ENCODE results near the gene ARHGAP21.

ARHGAP21 gene

DNA sequence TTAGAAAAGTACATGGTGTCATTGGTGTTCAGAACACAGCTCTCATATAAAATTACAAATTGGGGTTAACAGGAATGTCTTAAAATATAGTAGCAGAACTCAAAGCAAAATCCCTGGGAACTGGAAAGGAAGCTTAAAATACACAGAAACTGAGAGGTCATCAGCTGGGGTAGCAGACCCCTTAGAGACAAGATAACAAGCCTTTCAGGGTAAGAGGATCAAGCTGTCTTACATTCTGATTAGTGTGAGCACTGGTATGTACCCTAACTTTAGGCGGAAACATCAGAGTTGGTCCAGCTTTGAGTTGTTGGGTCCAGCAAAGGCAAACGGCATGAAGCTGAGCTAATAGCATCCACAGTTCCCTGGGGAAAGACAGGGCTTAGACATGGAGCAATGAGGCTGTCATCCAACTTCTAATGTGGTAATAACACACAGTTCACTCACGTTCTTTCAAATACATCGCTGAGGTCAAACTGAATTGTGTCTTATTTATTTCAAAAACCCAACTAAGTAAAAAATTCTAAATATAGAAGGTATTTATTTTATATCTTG is 32.6 kb downstream of the ARHGAP21 start:
- H3K4me3 ChIP-seq (ENCODE audit: low read depth, low read length): no peak overlapping the region
- TF ChIP-seq, protein P1, sequence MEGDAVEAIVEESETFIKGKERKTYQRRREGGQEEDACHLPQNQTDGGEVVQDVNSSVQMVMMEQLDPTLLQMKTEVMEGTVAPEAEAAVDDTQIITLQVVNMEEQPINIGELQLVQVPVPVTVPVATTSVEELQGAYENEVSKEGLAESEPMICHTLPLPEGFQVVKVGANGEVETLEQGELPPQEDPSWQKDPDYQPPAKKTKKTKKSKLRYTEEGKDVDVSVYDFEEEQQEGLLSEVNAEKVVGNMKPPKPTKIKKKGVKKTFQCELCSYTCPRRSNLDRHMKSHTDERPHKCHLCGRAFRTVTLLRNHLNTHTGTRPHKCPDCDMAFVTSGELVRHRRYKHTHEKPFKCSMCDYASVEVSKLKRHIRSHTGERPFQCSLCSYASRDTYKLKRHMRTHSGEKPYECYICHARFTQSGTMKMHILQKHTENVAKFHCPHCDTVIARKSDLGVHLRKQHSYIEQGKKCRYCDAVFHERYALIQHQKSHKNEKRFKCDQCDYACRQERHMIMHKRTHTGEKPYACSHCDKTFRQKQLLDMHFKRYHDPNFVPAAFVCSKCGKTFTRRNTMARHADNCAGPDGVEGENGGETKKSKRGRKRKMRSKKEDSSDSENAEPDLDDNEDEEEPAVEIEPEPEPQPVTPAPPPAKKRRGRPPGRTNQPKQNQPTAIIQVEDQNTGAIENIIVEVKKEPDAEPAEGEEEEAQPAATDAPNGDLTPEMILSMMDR (IDR thresholded peaks at IDR 0.05; ENCODE audit: low read depth, low read length): no peak
- no peak for DNase-seq (ENCODE audit: low read depth, low spot score)
- in situ Hi-C loops (cut with HindIII; ENCODE audit: low sequenced_read_pairs): no loop called here

DNA sequence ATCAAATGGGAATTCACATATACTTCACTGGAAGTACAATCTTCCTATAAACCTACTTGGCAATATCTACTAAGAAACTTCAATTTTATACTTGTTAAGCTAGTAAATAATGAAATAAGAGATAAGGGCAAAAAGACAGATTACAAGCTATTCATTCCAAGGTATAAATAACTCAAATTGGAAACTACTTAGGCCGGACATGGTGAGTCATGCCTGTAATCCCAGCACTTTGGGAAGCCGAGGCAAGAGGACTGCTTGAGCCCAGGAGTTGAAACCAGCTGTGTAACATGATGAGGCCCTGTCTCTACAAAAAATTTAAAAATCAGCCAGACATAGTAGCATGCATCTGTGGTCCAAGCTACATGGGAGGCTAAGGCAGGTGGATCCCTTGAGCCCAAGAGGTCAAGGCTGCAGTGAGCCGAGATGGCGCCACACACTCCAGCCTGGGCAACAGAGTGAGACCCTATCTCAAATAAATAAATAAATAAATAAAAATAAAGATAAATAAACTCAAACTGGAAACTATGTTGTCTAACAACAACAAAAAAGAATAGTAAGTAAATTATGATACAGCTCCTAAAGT is 37.6 kb downstream of the ARHGAP21 start:
- in situ Hi-C loops (cut with HindIII; ENCODE audit: low sequenced_read_pairs): no loop called here
- peak; percentile 45 for DNase-seq (ENCODE audit: low read depth, low spot score)
- TF ChIP-seq, protein P1 (IDR thresholded peaks at IDR 0.05; ENCODE audit: low read depth, low read length): no peak
- H3K4me3 ChIP-seq (ENCODE audit: low read depth, low read length): no peak overlapping the region

DNA sequence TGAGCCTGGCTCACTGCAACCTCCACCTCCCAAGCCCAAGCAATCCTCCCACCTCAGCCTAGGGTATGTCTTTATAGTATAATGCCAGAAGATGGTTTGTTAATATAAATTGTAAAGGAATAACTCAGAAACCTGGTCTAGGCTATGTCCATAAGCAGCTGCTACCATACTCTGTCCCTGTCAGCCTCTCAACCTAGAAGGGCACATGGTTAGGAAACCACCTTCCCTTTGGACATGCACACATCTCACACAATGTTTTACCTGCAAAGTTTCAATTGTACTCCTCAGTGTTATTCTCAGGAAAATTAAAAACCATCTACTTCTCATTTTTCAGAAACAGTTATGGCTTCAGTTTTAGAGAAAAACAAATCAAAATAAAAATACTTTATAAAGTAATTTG is 40.1 kb downstream of the ARHGAP21 start:
- in situ Hi-C loops (cut with HindIII; ENCODE audit: low sequenced_read_pairs): no loop called here
- TF ChIP-seq, protein P1 (IDR thresholded peaks at IDR 0.05; ENCODE audit: low read depth, low read length): no peak
- no peak for DNase-seq (ENCODE audit: low read depth, low spot score)
- H3K4me3 ChIP-seq (ENCODE audit: low read depth, low read length): no peak overlapping the region

DNA sequence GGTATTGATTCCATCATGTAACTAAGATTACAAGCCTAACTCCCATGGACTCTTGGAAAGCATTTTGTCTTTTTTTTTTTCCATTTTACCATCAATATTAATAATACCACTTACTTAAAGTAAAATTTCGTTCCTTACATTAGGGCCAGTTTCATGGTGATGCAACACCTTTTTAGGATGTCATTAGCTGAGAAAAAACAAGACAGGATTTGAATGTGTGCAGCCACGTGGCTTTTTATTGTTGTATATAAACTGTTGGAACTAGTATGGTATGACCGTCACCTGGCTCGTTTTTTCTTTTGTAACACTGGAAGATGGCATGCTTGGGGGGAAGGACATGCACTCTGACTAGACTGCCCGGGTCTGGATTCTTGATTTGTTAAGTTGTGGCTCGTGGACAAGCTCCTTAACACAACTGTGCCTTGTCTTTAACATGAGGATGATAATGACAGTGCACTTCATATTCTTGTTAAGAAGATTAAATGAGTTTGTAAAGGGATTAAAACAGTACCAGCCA is 42.1 kb downstream of the ARHGAP21 start:
- no peak overlapping the region for H3K4me3 ChIP-seq (ENCODE audit: low read depth, low read length)
- TF ChIP-seq, protein P1 (IDR thresholded peaks at IDR 0.05; ENCODE audit: low read depth, low read length): no peak
- DNase-seq (ENCODE audit: low read depth, low spot score): no peak
- in situ Hi-C loops (cut with HindIII; ENCODE audit: low sequenced_read_pairs): no loop called here

DNA sequence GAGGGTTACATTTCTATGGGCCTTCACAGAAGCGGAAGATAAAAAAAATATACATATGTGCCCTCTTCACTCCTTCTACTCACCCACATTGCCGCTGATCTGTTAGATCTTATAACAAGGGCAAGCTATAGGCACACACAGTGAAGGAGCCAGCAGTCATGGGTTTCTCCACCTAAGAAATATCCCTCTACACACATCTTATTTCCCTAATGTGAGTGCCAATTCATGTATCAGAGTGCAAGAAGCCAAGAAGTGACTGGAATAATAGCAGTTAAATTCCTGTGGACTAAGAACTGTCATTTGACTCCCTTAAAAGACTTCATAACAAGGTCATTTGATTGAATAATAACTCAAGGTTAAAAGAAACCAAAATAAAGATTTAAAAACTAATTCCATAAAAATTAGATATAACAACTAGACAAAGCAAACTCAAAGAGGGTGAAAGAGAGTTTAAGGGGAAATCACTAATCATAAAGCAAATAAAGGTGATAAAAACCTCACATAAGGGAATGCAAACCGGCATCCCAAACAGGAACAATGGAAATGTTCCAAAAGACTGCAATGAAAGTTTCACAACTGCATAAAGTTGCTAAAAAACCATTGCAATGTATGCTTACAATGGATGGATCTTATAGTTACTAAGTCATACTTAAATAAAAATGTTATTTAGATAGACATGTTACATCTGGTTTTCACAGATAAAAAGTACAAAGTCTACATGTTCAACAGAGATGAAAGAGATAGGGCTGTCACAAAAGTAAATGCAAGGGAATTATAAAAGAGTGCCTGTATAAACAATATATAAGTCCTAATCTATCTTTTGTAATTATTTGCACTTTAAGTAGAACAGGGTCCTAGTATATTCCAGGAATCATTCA is 42.8 kb downstream of the ARHGAP21 start:
- TF ChIP-seq, protein P1 (IDR thresholded peaks at IDR 0.05; ENCODE audit: low read depth, low read length): no peak
- H3K4me3 ChIP-seq (ENCODE audit: low read depth, low read length): no peak overlapping the region
- in situ Hi-C loops (cut with HindIII; ENCODE audit: low sequenced_read_pairs): no loop called here
- DNase-seq (ENCODE audit: low read depth, low spot score): peak; percentile 54

DNA sequence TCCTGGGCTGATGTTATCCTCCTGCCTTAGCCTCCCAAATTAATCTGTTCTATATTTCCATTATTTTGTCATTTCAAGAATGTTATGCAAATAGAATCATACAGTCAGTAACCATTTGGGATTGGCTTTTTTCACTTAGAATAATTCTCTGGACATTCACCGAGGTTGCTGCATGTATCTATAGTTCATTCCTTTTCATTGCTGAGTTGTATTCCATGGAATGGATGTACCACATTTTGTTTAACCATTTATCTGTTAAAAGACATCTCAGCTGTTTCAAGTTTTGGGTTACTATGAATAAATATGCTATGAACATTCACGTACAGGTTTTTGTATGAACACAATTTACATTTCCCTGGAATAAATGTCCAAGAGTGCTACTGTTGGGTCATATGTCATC is 44.9 kb downstream of the ARHGAP21 start:
- TF ChIP-seq, protein P1 (IDR thresholded peaks at IDR 0.05; ENCODE audit: low read depth, low read length): no peak
- in situ Hi-C loops (cut with HindIII; ENCODE audit: low sequenced_read_pairs): no loop called here
- H3K4me3 ChIP-seq (ENCODE audit: low read depth, low read length): no peak overlapping the region
- no peak for DNase-seq (ENCODE audit: low read depth, low spot score)

All from astrocyte of the spinal cord (primary cell).